Neural crest cell (in vitro differentiated cells): Measurements from ENCODE around the gene GDA. TPM values are rescaled to one million over a fixed set of nuclear protein-coding genes. Genes with fewer than 3 reads are reported as not detected.
A peak's percentile ranks its signal among the peaks of the same experiment; 100 is the strongest.
"Not testable (repeated sequence)": the region's sequence is repeated elsewhere in the genome, so short reads cannot be mapped to it uniquely, and the experiment has no call there.

Experiments
- DNase-seq: peaks from one replicate; pipeline ENCODE4 v3.0.0; 2021; ENCODE audit warnings: low read depth, mixed read lengths, low spot score
- H3K27ac Mint-ChIP-seq: one replicate; pipeline ENCODE4 v1.8.0; 2021; ENCODE audit warnings: mild to moderate bottlenecking, mixed read lengths; ENCODE audit not compliant: unreplicated experiment
- H3K27me3 Mint-ChIP-seq: 2 replicates; pipeline ENCODE4 v1.8.0; 2021; ENCODE audit warnings: low read depth, mild to moderate bottlenecking, mixed read lengths
- H3K36me3 Mint-ChIP-seq: 2 replicates; pipeline ENCODE4 v1.8.0; 2021; ENCODE audit warnings: low read depth, mild to moderate bottlenecking, mixed read lengths
- H3K4me1 Mint-ChIP-seq: 2 replicates; pipeline ENCODE4 v1.8.0; 2021; ENCODE audit warnings: mixed read lengths
- H3K4me3 Mint-ChIP-seq: one replicate; pipeline ENCODE4 v1.8.0; 2021; ENCODE audit warnings: mild to moderate bottlenecking, mixed read lengths
- H3K9me3 Mint-ChIP-seq: 2 replicates; pipeline ENCODE4 v1.8.0; 2021; ENCODE audit warnings: mixed read lengths
- total RNA-seq: library from RNA; stranded (reverse); gene quantifications from 2 replicates; pipeline ENCODE4 v1.2.1, GENCODE V29; 2021
- TF ChIP-seq, protein P1 (sequence below): fragments of 200-600 bp; sonication (generic); conservative IDR thresholded peaks from 2 replicates; pipeline ENCODE4 v1.5.0; 2021; ENCODE audit warnings: antibody characterized with exemption, mild to moderate bottlenecking

Gene GDA
- total RNA-seq, 1 donor from 2014 or later: 12.3 TPM

DNA sequence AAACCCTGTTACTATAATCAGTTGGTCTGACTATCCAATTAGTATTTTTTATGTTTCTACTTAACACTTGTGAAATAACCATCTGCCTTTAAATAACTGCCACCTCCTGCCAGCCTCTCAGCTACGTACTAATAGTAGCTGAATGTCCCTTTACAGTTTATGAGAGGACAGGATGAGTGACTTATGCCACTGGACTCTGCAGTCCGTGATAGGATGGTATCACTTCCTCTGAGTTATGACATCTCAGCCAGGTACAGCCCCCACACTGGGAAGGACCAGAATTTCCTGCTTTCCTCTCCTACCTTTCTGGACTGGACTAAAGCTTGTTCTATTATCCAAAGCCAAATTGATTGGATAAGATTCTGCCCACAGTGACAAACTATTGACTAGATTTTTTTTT lies 112.8 kb downstream of the GDA start:
- TF ChIP-seq, protein P1, sequence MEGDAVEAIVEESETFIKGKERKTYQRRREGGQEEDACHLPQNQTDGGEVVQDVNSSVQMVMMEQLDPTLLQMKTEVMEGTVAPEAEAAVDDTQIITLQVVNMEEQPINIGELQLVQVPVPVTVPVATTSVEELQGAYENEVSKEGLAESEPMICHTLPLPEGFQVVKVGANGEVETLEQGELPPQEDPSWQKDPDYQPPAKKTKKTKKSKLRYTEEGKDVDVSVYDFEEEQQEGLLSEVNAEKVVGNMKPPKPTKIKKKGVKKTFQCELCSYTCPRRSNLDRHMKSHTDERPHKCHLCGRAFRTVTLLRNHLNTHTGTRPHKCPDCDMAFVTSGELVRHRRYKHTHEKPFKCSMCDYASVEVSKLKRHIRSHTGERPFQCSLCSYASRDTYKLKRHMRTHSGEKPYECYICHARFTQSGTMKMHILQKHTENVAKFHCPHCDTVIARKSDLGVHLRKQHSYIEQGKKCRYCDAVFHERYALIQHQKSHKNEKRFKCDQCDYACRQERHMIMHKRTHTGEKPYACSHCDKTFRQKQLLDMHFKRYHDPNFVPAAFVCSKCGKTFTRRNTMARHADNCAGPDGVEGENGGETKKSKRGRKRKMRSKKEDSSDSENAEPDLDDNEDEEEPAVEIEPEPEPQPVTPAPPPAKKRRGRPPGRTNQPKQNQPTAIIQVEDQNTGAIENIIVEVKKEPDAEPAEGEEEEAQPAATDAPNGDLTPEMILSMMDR: no peak
- Mint-ChIP-seq H3K4me1 (no peaks in the 10 kb centered on the region), H3K27ac (no peak overlapping the region), H3K36me3 (peaks cover 2% of the 10 kb centered on the region), H3K27me3 (no peaks in the 10 kb centered on the region), H3K9me3 (peaks cover 6% of the 10 kb centered on the region), H3K4me3 (no peak overlapping the region)
- no peak for DNase-seq

- H3K4me1 Mint-ChIP-seq: no peaks in the 10 kb centered on the region
These were observed 114.3 kb downstream of the GDA start for GRCh38 chr9:72263572-72263971.

GRCh38 chr9:72268961-72269360 lies 119.7 kb downstream of the GDA start:
- H3K4me3 Mint-ChIP-seq: no peak overlapping the region
- H3K4me1 Mint-ChIP-seq: no peaks in the 10 kb centered on the region
- no peak overlapping the region for H3K27ac Mint-ChIP-seq
- peaks cover 5% of the 10 kb centered on the region for H3K9me3 Mint-ChIP-seq
- peaks cover 2% of the 10 kb centered on the region for H3K27me3 Mint-ChIP-seq
- no peak for DNase-seq
- no peaks in the 10 kb centered on the region for H3K36me3 Mint-ChIP-seq
- TF ChIP-seq, protein P1: no peak

More at GRCh38 chr9:72263572-72263971, 114.3 kb downstream of the GDA start:
- no peak for DNase-seq
- no peak overlapping the region for H3K4me3 Mint-ChIP-seq
- no peaks in the 10 kb centered on the region for H3K36me3 Mint-ChIP-seq
- TF ChIP-seq, protein P1: no peak
- H3K27me3 Mint-ChIP-seq: no peaks in the 10 kb centered on the region
- H3K9me3 Mint-ChIP-seq: peaks cover 9% of the 10 kb centered on the region
- no peak overlapping the region for H3K27ac Mint-ChIP-seq

GRCh38 chr9:72270359-72270758 lies 121.1 kb downstream of the GDA start:
- not testable (repeated sequence) for DNase-seq, H3K4me1 Mint-ChIP-seq, H3K27ac Mint-ChIP-seq, H3K36me3 Mint-ChIP-seq, H3K27me3 Mint-ChIP-seq, H3K4me3 Mint-ChIP-seq, H3K9me3 Mint-ChIP-seq

GRCh38 chr9:72271613-72272478 lies 122.6 kb downstream of the GDA start:
- no peaks in the 10 kb centered on the region for H3K36me3 Mint-ChIP-seq
- peak; percentile 61 for DNase-seq
- H3K27me3 Mint-ChIP-seq: peaks cover 2% of the 10 kb centered on the region
- no peak overlapping the region for H3K27ac Mint-ChIP-seq
- H3K4me1 Mint-ChIP-seq: no peaks in the 10 kb centered on the region
- H3K4me3 Mint-ChIP-seq: no peak overlapping the region
- TF ChIP-seq, protein P1: peak; percentile 93
- H3K9me3 Mint-ChIP-seq: peaks cover 5% of the 10 kb centered on the region

GRCh38 chr9:72274441-72274840 lies 125.2 kb downstream of the GDA start:
- H3K9me3 Mint-ChIP-seq: no peaks in the 10 kb centered on the region
- H3K27me3 Mint-ChIP-seq: peaks cover 2% of the 10 kb centered on the region
- no peaks in the 10 kb centered on the region for H3K4me1 Mint-ChIP-seq
- DNase-seq: no peak
- H3K27ac Mint-ChIP-seq: no peak overlapping the region
- no peaks in the 10 kb centered on the region for H3K36me3 Mint-ChIP-seq
- TF ChIP-seq, protein P1: no peak
- no peak overlapping the region for H3K4me3 Mint-ChIP-seq
